Muscle layer of duodenum (tissue), 2 donors: ENCODE data around the gene SPINT1.

Experiments used
- H3K27ac ChIP-seq: one replicate; pipeline ENCODE4 v1.7.0; 2013; ENCODE audit warnings: mild to moderate bottlenecking, low read length
- H3K27me3 ChIP-seq: one replicate; pipeline ENCODE4 v1.7.0; 2013; ENCODE audit warnings: low read depth, mild to moderate bottlenecking, control low read depth, low read length
- H3K36me3 ChIP-seq, 2 donors: one replicate each; pipeline ENCODE4 v1.7.0; 2013; ENCODE audit warnings: low read length in 2 of 2, control low read depth in 1 of 2, mild to moderate bottlenecking in 1 of 2; ENCODE audit not compliant: insufficient read depth in 2 of 2, control insufficient read depth in 1 of 2
- H3K4me1 ChIP-seq, 2 donors: one replicate each; pipeline ENCODE4 v1.7.0; 2013; ENCODE audit warnings: low read length in 2 of 2, mild to moderate bottlenecking in 2 of 2, control low read depth in 1 of 2, moderate library complexity in 1 of 2; ENCODE audit not compliant: insufficient read depth in 2 of 2, control insufficient read depth in 1 of 2
- H3K4me3 ChIP-seq, 2 donors: one replicate each; pipeline ENCODE4 v1.7.0; 2013; ENCODE audit warnings: low read length in 2 of 2, low read depth in 1 of 2, mild to moderate bottlenecking in 1 of 2
- H3K9me3 ChIP-seq, 2 donors: one replicate each; pipeline ENCODE4 v1.7.0; 2013; ENCODE audit warnings: low read length in 2 of 2, control low read depth in 1 of 2, mild to moderate bottlenecking in 1 of 2; ENCODE audit not compliant: control insufficient read depth in 1 of 2
- donor health status: healthy.

The SPINT1 gene

GRCh38 chr15:40831861-40832260 is 12.0 kb upstream of the SPINT1 start:
- H3K4me3 ChIP-seq, result no peak overlapping the region
- H3K27me3 ChIP-seq, result no peaks in the 10 kb centered on the region
- H3K27ac ChIP-seq, result no peak overlapping the region
- H3K9me3 ChIP-seq, result no peaks in the 10 kb centered on the region
- no peaks in the 10 kb centered on the region for H3K36me3 ChIP-seq
- no peaks in the 10 kb centered on the region for H3K4me1 ChIP-seq

- Histone ChIP-seq H3K27me3 (no peaks in the 10 kb centered on the region), H3K4me3 (no peak overlapping the region), H3K9me3 (no peaks in the 10 kb centered on the region), H3K4me1 (no peaks in the 10 kb centered on the region), H3K36me3 (no peaks in the 10 kb centered on the region), H3K27ac (no peak overlapping the region)
Observed at GRCh38 chr15:40832903-40833302, 10.9 kb upstream of the SPINT1 start.

- Histone ChIP-seq H3K27me3 (no peaks in the 10 kb centered on the region), H3K4me3 (no peak overlapping the region), H3K36me3 (no peaks in the 10 kb centered on the region), H3K9me3 (no peaks in the 10 kb centered on the region), H3K4me1 (no peaks in the 10 kb centered on the region), H3K27ac (no peak overlapping the region)
Observed at GRCh38 chr15:40836020-40836419, 7.8 kb upstream of the SPINT1 start.

- no peaks in the 10 kb centered on the region for H3K36me3 ChIP-seq
- peaks cover 0 to 4% of the 10 kb centered on the region in 2 donors for H3K4me1 ChIP-seq
- H3K27ac ChIP-seq, result no peak overlapping the region
- no peaks in the 10 kb centered on the region for H3K9me3 ChIP-seq
- no peak overlapping the region for H3K4me3 ChIP-seq
- no peaks in the 10 kb centered on the region for H3K27me3 ChIP-seq
Observed at GRCh38 chr15:40838756-40839155, 5.1 kb upstream of the SPINT1 start.

- H3K4me3 ChIP-seq, result no peak overlapping the region
- no peaks in the 10 kb centered on the region for H3K36me3 ChIP-seq
- no peaks in the 10 kb centered on the region for H3K9me3 ChIP-seq
- H3K4me1 ChIP-seq, result peaks cover under 1 to 16% of the 10 kb centered on the region in 2 donors
- H3K27ac ChIP-seq, result no peak overlapping the region
- no peaks in the 10 kb centered on the region for H3K27me3 ChIP-seq
Observed at GRCh38 chr15:40841741-40842140, 2.1 kb upstream of the SPINT1 start.

GRCh38 chr15:40843261-40843884 is 475 bp upstream of the SPINT1 start:
- peaks cover 6 to 16% of the 10 kb centered on the region in 2 donors for H3K4me1 ChIP-seq
- H3K36me3 ChIP-seq, result no peaks in the 10 kb centered on the region
- H3K27me3 ChIP-seq, result no peaks in the 10 kb centered on the region
- no peaks in the 10 kb centered on the region for H3K9me3 ChIP-seq
- H3K27ac ChIP-seq, result no peak overlapping the region
- peak overlapping the region; percentile 46 to 72 for H3K4me3 ChIP-seq

- H3K27me3 ChIP-seq, result no peaks in the 10 kb centered on the region
- H3K4me1 ChIP-seq, result peaks cover 6 to 16% of the 10 kb centered on the region in 2 donors
- H3K27ac ChIP-seq, result peak overlapping the region; percentile 86
- H3K9me3 ChIP-seq, result no peaks in the 10 kb centered on the region
- H3K36me3 ChIP-seq, result no peaks in the 10 kb centered on the region
- H3K4me3 ChIP-seq, result peak overlapping the region; percentile 71 to 72
Observed at GRCh38 chr15:40844696-40845030, 815 bp downstream of the SPINT1 start.

GRCh38 chr15:40845036-40845435 is 1.2 kb downstream of the SPINT1 start:
- H3K36me3 ChIP-seq, result no peaks in the 10 kb centered on the region
- H3K4me3 ChIP-seq, result peak overlapping the region; percentile 71 to 72
- H3K27ac ChIP-seq, result peak overlapping the region; percentile 86
- H3K9me3 ChIP-seq, result no peaks in the 10 kb centered on the region
- peaks cover 6 to 16% of the 10 kb centered on the region in 2 donors for H3K4me1 ChIP-seq
- no peaks in the 10 kb centered on the region for H3K27me3 ChIP-seq

- Histone ChIP-seq H3K27me3 (no peaks in the 10 kb centered on the region), H3K4me1 (peaks cover 6 to 16% of the 10 kb centered on the region in 2 donors), H3K9me3 (no peaks in the 10 kb centered on the region), H3K27ac (peak overlapping the region; percentile 94), H3K4me3 (peak overlapping the region in 1 of 2 donors; percentile 59), H3K36me3 (no peaks in the 10 kb centered on the region)
Observed at GRCh38 chr15:40845511-40846284, 1.9 kb downstream of the SPINT1 start.

GRCh38 chr15:40846841-40847222 is 3.0 kb downstream of the SPINT1 start:
- Histone ChIP-seq H3K27me3 (no peaks in the 10 kb centered on the region), H3K27ac (peak overlapping the region; percentile 94), H3K36me3 (no peaks in the 10 kb centered on the region), H3K4me1 (peaks cover 6 to 16% of the 10 kb centered on the region in 2 donors), H3K9me3 (no peaks in the 10 kb centered on the region), H3K4me3 (peak overlapping the region in 1 of 2 donors; percentile 50)

- Histone ChIP-seq H3K4me1 (peaks cover 6 to 16% of the 10 kb centered on the region in 2 donors), H3K27ac (peak overlapping the region; percentile 94), H3K27me3 (no peaks in the 10 kb centered on the region), H3K9me3 (no peaks in the 10 kb centered on the region), H3K4me3 (peak overlapping the region in 1 of 2 donors; percentile 50), H3K36me3 (no peaks in the 10 kb centered on the region)
Observed at GRCh38 chr15:40847223-40847961, 3.5 kb downstream of the SPINT1 start.
